H9 (cell line): ENCODE data around the gene INSRR. TPM values are rescaled to one million over a fixed set of nuclear protein-coding genes. Genes with fewer than 3 reads are reported as not detected.

ENCODE experiments used
- DNase-seq: peaks from one replicate; pipeline ENCODE4 v3.0.0-alpha.2; 2017
- H2AFZ ChIP-seq: one replicate; pipeline ENCODE4 v1.6.1; 2013; ENCODE audit warnings: mild to moderate bottlenecking, low read length, control low read depth, moderate library complexity
- H2AK5ac ChIP-seq: 2 replicates; pipeline ENCODE4 v1.6.1; 2013; ENCODE audit warnings: low read length, control low read depth, mixed read lengths; ENCODE audit not compliant: insufficient read length
- H2BK120ac ChIP-seq: one replicate; pipeline ENCODE4 v1.6.1; 2013; ENCODE audit warnings: low read depth, mild to moderate bottlenecking, low read length, control low read depth, inconsistent platforms; ENCODE audit not compliant: poor library complexity, severe bottlenecking
- H2BK12ac ChIP-seq: 2 replicates; pipeline ENCODE4 v1.6.1; 2013; ENCODE audit warnings: low read length, control low read depth, mixed read lengths, low read depth; ENCODE audit not compliant: insufficient read length
- H2BK15ac ChIP-seq: 2 replicates; pipeline ENCODE4 v1.6.1; 2013; ENCODE audit warnings: low read depth, low read length, control low read depth
- H2BK20ac ChIP-seq: one replicate; pipeline ENCODE4 v1.6.1; 2013; ENCODE audit warnings: low read depth, mild to moderate bottlenecking, low read length, control low read depth, inconsistent platforms; ENCODE audit not compliant: poor library complexity, severe bottlenecking
- H2BK5ac ChIP-seq: 2 replicates; pipeline ENCODE4 v1.6.1; 2013; ENCODE audit warnings: low read length, control low read depth, mixed read lengths; ENCODE audit not compliant: insufficient read length
- H3K14ac ChIP-seq: 2 replicates; pipeline ENCODE4 v1.6.1; 2013; ENCODE audit warnings: low read length, control low read depth; ENCODE audit not compliant: insufficient read depth
- H3K18ac ChIP-seq: 2 replicates; pipeline ENCODE4 v1.6.1; 2013; ENCODE audit warnings: low read depth, mild to moderate bottlenecking, mixed read lengths, low read length, control low read depth; ENCODE audit not compliant: insufficient read length
- H3K23ac ChIP-seq: 2 replicates; pipeline ENCODE4 v1.6.1; 2013; ENCODE audit warnings: low read length, control low read depth, mixed read lengths, low read depth; ENCODE audit not compliant: insufficient read length
- H3K23me2 ChIP-seq: 2 replicates; pipeline ENCODE4 v1.6.1; 2013; ENCODE audit warnings: low read depth, mild to moderate bottlenecking, mixed read lengths, low read length, control low read depth; ENCODE audit not compliant: insufficient read length, poor library complexity, severe bottlenecking
- H3K27ac ChIP-seq: 2 replicates; pipeline ENCODE4 v1.5.1; 2013; ENCODE audit warnings: low read length, control low read depth, mixed read lengths, low read depth; ENCODE audit not compliant: insufficient read length
- H3K27me3 ChIP-seq: 2 replicates; pipeline ENCODE4 v1.6.1; 2013; ENCODE audit warnings: low read length, control low read depth, inconsistent platforms; ENCODE audit not compliant: insufficient read depth
- H3K4ac ChIP-seq: 2 replicates; pipeline ENCODE4 v1.6.1; 2013; ENCODE audit warnings: low read depth, mild to moderate bottlenecking, control low read depth, inconsistent platforms, low read length, moderate library complexity
- H3K4me1 ChIP-seq: 2 replicates; pipeline ENCODE4 v1.6.1; 2013; ENCODE audit warnings: low read length, control low read depth, inconsistent platforms; ENCODE audit not compliant: insufficient read depth
- H3K4me2 ChIP-seq: 2 replicates; pipeline ENCODE4 v1.6.1; 2013; ENCODE audit warnings: low read length, control low read depth, mixed read lengths; ENCODE audit not compliant: insufficient read length, insufficient read depth
- H3K56ac ChIP-seq: 2 replicates; pipeline ENCODE4 v1.6.1; 2013; ENCODE audit warnings: low read depth, mild to moderate bottlenecking, mixed read lengths, low read length, control low read depth; ENCODE audit not compliant: insufficient read length
- H3K79me1 ChIP-seq: 2 replicates; pipeline ENCODE4 v1.6.1; 2013; ENCODE audit warnings: low read depth, mild to moderate bottlenecking, moderate library complexity, low read length, control low read depth, inconsistent platforms; ENCODE audit not compliant: insufficient read depth, poor library complexity, severe bottlenecking
- H3K79me2 ChIP-seq: 2 replicates; pipeline ENCODE4 v1.6.1; 2013; ENCODE audit warnings: low read length, control low read depth, inconsistent platforms; ENCODE audit not compliant: insufficient read depth
- H3K9ac ChIP-seq: 2 replicates; pipeline ENCODE4 v1.6.1; 2013; ENCODE audit warnings: low read length, control low read depth, mixed read lengths; ENCODE audit not compliant: insufficient read length; ENCODE audit errors: extremely low read depth
- H3K9me3 ChIP-seq: one replicate; pipeline ENCODE4 v1.6.1; 2013; ENCODE audit warnings: low read depth, low read length, inconsistent platforms; ENCODE audit not compliant: control insufficient read depth
- H3T11ph ChIP-seq: one replicate; pipeline ENCODE4 v1.6.1; 2013; ENCODE audit warnings: mild to moderate bottlenecking, low read length, control low read depth, inconsistent platforms
- H4K20me1 ChIP-seq: one replicate; pipeline ENCODE4 v1.6.1; 2013; ENCODE audit not compliant: control insufficient read depth, insufficient read length, insufficient read depth
- H4K5ac ChIP-seq: 2 replicates; pipeline ENCODE4 v1.6.1; 2013; ENCODE audit warnings: low read depth, mild to moderate bottlenecking, mixed read lengths, low read length, control low read depth; ENCODE audit not compliant: insufficient read length
- H4K8ac ChIP-seq: replicated peaks from 2 replicates; pipeline ENCODE4 v1.6.1; 2013; ENCODE audit warnings: low read length, control low read depth, mixed read lengths, low read depth; ENCODE audit not compliant: insufficient read length
- H4K91ac ChIP-seq: 2 replicates; pipeline ENCODE4 v1.6.1; 2013; ENCODE audit warnings: low read depth, mild to moderate bottlenecking, moderate library complexity, mixed read lengths, low read length, control low read depth; ENCODE audit not compliant: insufficient read length
- H3K27ac Mint-ChIP-seq, 3 experiments: 2 replicates in 2 of 3; 3 replicates in 1 of 3; pipeline ENCODE4 v1.8.0; 2020 to 2021; ENCODE audit warnings: mixed read lengths in 3 of 3, mild to moderate bottlenecking in 1 of 3, moderate library complexity in 1 of 3
- H3K27me3 Mint-ChIP-seq: 2 replicates; pipeline ENCODE4 v1.8.0; 2021; ENCODE audit warnings: low read depth, mild to moderate bottlenecking, moderate library complexity, mixed read lengths
- H3K36me3 Mint-ChIP-seq, 3 experiments: 2 replicates in 2 of 3; 3 replicates in 1 of 3; pipeline ENCODE4 v1.8.0; 2020 to 2021; ENCODE audit warnings: low read depth in 3 of 3, mixed read lengths in 3 of 3; ENCODE audit not compliant: insufficient read depth in 1 of 3
- H3K4me1 Mint-ChIP-seq, 2 experiments: 2 replicates each; pipeline ENCODE4 v1.8.0; 2020; ENCODE audit warnings: mixed read lengths in 2 of 2
- H3K4me3 Mint-ChIP-seq, 2 experiments: 2 replicates in 1 of 2; 3 replicates in 1 of 2; pipeline ENCODE4 v1.8.0; 2020 to 2021; ENCODE audit warnings: mild to moderate bottlenecking in 2 of 2, mixed read lengths in 2 of 2, moderate library complexity in 1 of 2
- H3K9me3 Mint-ChIP-seq, 2 experiments: 2 replicates in 1 of 2; 3 replicates in 1 of 2; pipeline ENCODE4 v1.8.0; 2020; ENCODE audit warnings: mild to moderate bottlenecking in 2 of 2, mixed read lengths in 2 of 2, moderate library complexity in 1 of 2
- WGBS: extraction: QIAGEN DNeasy Blood & Tissue Kit; methylation state at CpG from one replicate; pipeline ENCODE4 v1.1.7; 2013; ENCODE audit warnings: missing lambda C conversion rate, low lambda C conversion rate, mixed read lengths; ENCODE audit not compliant: insufficient read length; ENCODE audit errors: extremely low coverage; 5-methylcytosine and 5-hydroxymethylcytosine counted together
- total RNA-seq: library from RNA; stranded (reverse); gene quantifications from 2 replicates; pipeline ENCODE4 v1.2.1, GENCODE V29; 2021
- TF ChIP-seq, protein P1 (sequence below): fragments of 200-600 bp; sonication (generic); conservative IDR thresholded peaks from 3 replicates; pipeline ENCODE4 v1.8.0; 2021; ENCODE audit warnings: antibody characterized with exemption, mild to moderate bottlenecking

Gene INSRR
- total RNA-seq, 1 experiment from 2014 or later: not detected

DNA sequence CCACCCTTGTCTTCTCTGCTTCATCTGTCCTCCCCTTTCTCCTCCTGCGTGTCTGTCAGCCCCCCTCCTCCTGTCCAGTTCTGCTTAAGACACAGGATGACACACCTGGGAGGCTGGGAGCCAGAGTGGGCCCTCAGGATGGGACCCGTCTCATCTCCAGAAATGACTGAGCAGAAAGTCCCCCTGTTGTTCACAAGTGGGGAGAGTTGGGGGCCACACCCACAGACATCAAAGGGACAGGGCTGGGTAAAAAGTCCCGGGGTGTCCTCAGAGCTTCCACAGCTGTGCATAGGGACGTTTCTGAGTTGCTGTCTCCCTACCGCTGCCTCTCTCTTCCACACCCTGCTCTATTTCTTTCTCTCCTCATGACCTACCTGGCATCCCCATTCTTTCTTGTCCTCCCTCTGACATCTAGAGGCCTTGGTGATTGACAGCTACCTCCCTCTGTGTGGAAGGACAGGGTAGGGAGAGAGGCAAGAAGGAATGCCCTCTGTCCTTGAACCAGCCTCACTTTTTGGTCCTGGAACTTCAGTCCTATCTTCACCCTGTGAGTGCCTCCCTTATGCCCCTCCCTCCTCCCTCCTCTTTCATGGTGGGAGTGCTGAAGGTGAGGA is 22.8 kb downstream of the INSRR start:
- no peaks in the 10 kb centered on the region for H3K9me3 Mint-ChIP-seq
- Histone ChIP-seq H3K14ac (no peak overlapping the region), H3K27me3 (peaks cover 3% of the 10 kb centered on the region; the same call in 1 of the 2 replicates), H3K18ac (no peak overlapping the region), H4K8ac (no peak overlapping the region), H2BK20ac (no peak overlapping the region), H4K5ac (no peak overlapping the region), H3K79me1 (no peaks in the 10 kb centered on the region), H3K9me3 (no peaks in the 10 kb centered on the region), H3K23me2 (no peaks in the 10 kb centered on the region), H2BK5ac (no peak overlapping the region), H3K4me1 (no peaks in the 10 kb centered on the region), H3K23ac (no peak overlapping the region), H3K79me2 (no peaks in the 10 kb centered on the region), H2AK5ac (no peak overlapping the region), H3K56ac (no peak overlapping the region), H4K91ac (no peak overlapping the region), H3K4me2 (no peak overlapping the region), H2BK120ac (no peak overlapping the region), H3K27ac (no peak overlapping the region), H2BK12ac (no peak overlapping the region), H4K20me1 (no peaks in the 10 kb centered on the region), H3K9ac (no peak overlapping the region), H3T11ph (no peak overlapping the region), H2AFZ (no peak overlapping the region), H2BK15ac (no peak overlapping the region), H3K4ac (no peak overlapping the region)
- H3K4me3 Mint-ChIP-seq: no peak overlapping the region
- peaks cover 6 to 13% of the 10 kb centered on the region in 2 experiments for H3K4me1 Mint-ChIP-seq
- H3K27ac Mint-ChIP-seq: no peak overlapping the region
- no CpG with 5 or more reads among the region's 5 CpGs for WGBS
- TF ChIP-seq, protein P1, sequence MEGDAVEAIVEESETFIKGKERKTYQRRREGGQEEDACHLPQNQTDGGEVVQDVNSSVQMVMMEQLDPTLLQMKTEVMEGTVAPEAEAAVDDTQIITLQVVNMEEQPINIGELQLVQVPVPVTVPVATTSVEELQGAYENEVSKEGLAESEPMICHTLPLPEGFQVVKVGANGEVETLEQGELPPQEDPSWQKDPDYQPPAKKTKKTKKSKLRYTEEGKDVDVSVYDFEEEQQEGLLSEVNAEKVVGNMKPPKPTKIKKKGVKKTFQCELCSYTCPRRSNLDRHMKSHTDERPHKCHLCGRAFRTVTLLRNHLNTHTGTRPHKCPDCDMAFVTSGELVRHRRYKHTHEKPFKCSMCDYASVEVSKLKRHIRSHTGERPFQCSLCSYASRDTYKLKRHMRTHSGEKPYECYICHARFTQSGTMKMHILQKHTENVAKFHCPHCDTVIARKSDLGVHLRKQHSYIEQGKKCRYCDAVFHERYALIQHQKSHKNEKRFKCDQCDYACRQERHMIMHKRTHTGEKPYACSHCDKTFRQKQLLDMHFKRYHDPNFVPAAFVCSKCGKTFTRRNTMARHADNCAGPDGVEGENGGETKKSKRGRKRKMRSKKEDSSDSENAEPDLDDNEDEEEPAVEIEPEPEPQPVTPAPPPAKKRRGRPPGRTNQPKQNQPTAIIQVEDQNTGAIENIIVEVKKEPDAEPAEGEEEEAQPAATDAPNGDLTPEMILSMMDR: no peak
- no peaks in the 10 kb centered on the region for H3K36me3 Mint-ChIP-seq
- peaks cover 84% of the 10 kb centered on the region for H3K27me3 Mint-ChIP-seq
- DNase-seq: no peak
